HG02885 (cell line): ENCODE data around the gene SLC17A8.

Experiments
- ATAC-seq: cut with Tn5 transposase; IDR thresholded peaks from one replicate; pipeline ENCODE4 v1.9.1; 2021; ENCODE audit warnings: mild to moderate bottlenecking; ENCODE audit not compliant: unreplicated experiment, poor library complexity

SLC17A8 gene

DNA sequence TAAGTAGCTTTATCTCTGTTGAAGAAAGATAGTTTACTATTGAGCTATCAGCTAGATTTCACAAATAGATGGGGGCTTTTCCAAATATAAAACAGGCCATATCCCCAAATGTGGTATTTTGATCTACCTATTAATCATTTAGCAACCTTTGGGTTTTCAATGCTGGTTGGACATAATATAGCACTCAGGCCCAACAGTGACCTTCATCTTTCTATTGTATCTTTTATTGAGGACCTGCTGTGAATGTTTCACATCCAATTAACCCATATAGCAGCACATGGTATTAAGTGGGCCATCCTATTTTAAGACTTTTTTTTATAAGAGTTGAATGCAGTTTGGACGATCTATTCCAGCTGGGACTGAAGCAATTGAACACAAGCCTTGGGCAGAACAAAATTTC lies 106.8 kb downstream of the SLC17A8 start:
- ATAC-seq = no peak

DNA sequence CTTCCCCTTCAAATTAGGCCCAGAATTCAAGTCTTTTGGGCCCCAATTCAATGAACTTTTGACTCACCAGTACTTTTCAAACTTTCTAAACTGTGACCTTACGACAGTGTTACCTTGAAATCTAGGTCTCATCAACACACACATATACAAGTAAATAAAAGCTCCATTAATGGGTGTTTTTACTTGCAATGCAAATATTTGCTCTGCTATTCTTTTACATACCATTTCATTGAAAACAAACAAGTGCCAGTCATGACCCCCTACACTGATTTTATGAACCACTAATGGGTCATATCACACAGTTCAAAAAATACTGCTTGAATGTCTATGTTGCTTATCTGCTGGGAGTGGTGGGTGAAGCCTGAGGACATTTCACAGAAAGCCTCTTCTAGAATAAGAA lies 107.7 kb downstream of the SLC17A8 start:
- no peak for ATAC-seq

DNA sequence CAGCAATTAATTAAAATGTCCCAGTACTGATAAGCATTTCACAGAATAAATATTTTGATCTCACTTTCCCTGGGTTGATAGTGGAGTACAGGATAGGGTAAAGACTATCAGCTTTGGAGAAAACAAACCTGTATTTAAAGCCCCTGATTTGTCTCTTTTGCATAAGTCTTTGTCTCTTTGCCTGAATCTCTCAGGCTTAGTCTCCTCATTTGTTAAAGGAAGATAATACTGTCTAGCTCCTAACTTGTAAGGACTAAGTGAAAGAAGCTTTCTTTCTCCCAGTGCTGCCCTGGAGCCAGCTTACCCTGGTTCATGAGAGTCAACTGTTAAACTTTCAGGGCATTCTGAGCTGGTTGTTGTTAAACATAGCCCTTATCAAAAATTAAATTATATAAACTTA lies 111.3 kb downstream of the SLC17A8 start:
- no peak for ATAC-seq
